K562 (cell line): Measurements from ENCODE around the gene EPB41L3. TPM values are rescaled to one million over a fixed set of nuclear protein-coding genes. Genes with fewer than 3 reads are reported as not detected.
A peak's percentile ranks its signal among the peaks of the same experiment; 100 is the strongest.

Experiments
- ATAC-seq: fragments of 200-7000 bp; cut with Tn5 transposase; 3 replicates; pipeline ENCODE4 v1.9.1; 2020; ENCODE audit warnings: moderate library complexity
- BruUV-seq: library from RNA; stranded (reverse); fragments of 400-500 nt; replicated peaks from 2 replicates; lab custom pipeline; 2021; lab: Mats Ljungman, UMichigan
- CTCF ChIA-PET: fragments of 300-600 bp; formaldehyde crosslinking; extraction: SDS; loops from one replicate; lab custom pipeline; 2021; ENCODE audit warnings: low intra/inter-chr PET ratio; lab: Yijun Ruan, JAX
- POLR2A ChIA-PET: fragments of 300-600, 350-650 bp; sonication (Branson Sonifier 250); formaldehyde crosslinking; extraction: SDS; loops from one replicate; lab custom pipeline; 2021; ENCODE audit warnings: antibody characterized with exemption, inconsistent platforms; lab: Yijun Ruan, JAX
- DNase-seq, 4 experiments: peaks; one replicate each; pipeline versions ENCODE4 v3.0.0 to v3.0.0-alpha.2; 2011 to 2018; ENCODE audit warnings: low spot score in 3 of 4, mixed read lengths in 3 of 4; ENCODE audit errors: extremely low read depth in 1 of 4
- FAIRE-seq: peaks from 2 replicates; lab custom pipeline; 2011; peaks lifted over from hg19 to GRCh38; lab: Jason Lieb, UNC
- H2AFZ ChIP-seq: 2 replicates; pipeline ENCODE4 v1.6.0; 2011; ENCODE audit warnings: low read depth, low read length, control low read depth, inconsistent platforms
- H3K27ac ChIP-seq: fragments of 200-600 bp; 3 replicates; pipeline ENCODE4 v1.8.0; 2011; ENCODE audit warnings: low read depth, mild to moderate bottlenecking, control low read depth, inconsistent platforms, low read length, moderate library complexity, mixed read lengths; ENCODE audit errors: extremely low read depth
- H3K27me3 ChIP-seq, 2 experiments: fragments of 300-600 bp in 1 of 2; 2 replicates in 1 of 2; 3 replicates in 1 of 2; pipeline versions ENCODE4 v1.6.0 to v1.8.0; 2011; ENCODE audit warnings: inconsistent platforms in 2 of 2, low read length in 2 of 2, mild to moderate bottlenecking in 1 of 2, mixed read lengths in 1 of 2, moderate library complexity in 1 of 2; ENCODE audit not compliant: control insufficient read depth in 2 of 2, insufficient read depth in 2 of 2
- H3K36me3 ChIP-seq: fragments of 300-600 bp; 3 replicates; pipeline ENCODE4 v1.8.0; 2011; ENCODE audit warnings: mild to moderate bottlenecking, low read length, inconsistent platforms; ENCODE audit not compliant: control insufficient read depth, insufficient read depth
- H3K4me1 ChIP-seq, 2 experiments: fragments of 200-600 bp in 1 of 2; replicated peaks in 1 of 2; 2 replicates in 1 of 2; 3 replicates in 1 of 2; pipeline versions ENCODE4 v1.5.1 to v1.8.0; 2011; ENCODE audit warnings: inconsistent platforms in 2 of 2, low read length in 2 of 2, mild to moderate bottlenecking in 1 of 2, mixed read lengths in 1 of 2, moderate library complexity in 1 of 2; ENCODE audit not compliant: control insufficient read depth in 2 of 2, insufficient read depth in 2 of 2
- H3K4me2 ChIP-seq: 2 replicates; pipeline ENCODE4 v1.6.1; 2011; ENCODE audit warnings: low read length, control low read depth, inconsistent platforms, mixed read lengths; ENCODE audit not compliant: insufficient read depth
- H3K4me3 ChIP-seq: fragments of 200-600 bp; sonication (generic), shearing (Covaris generic); 2 replicates; pipeline ENCODE4 v1.5.1; 2016; ENCODE audit warnings: control low read depth, inconsistent platforms
- H3K79me2 ChIP-seq: fragments of 200-600 bp; 3 replicates; pipeline ENCODE4 v1.8.0; 2011; ENCODE audit warnings: low read length, inconsistent platforms; ENCODE audit not compliant: control insufficient read depth, insufficient read depth
- H3K9ac ChIP-seq, 2 experiments: 2 replicates each; pipeline versions ENCODE4 v1.6.0 to v1.6.1; 2011; ENCODE audit warnings: low read depth in 2 of 2, low read length in 2 of 2, control low read depth in 1 of 2, inconsistent platforms in 1 of 2, mild to moderate bottlenecking in 1 of 2, mixed read lengths in 1 of 2; ENCODE audit not compliant: insufficient read depth in 1 of 2
- H3K9me1 ChIP-seq: one replicate; pipeline ENCODE4 v1.6.0; 2011; ENCODE audit warnings: inconsistent platforms, mild to moderate bottlenecking, low read length, moderate library complexity; ENCODE audit not compliant: control insufficient read depth, insufficient read depth
- H3K9me3 ChIP-seq: replicated peaks from 2 replicates; pipeline ENCODE4 v1.5.1; 2011; ENCODE audit warnings: low read depth, low read length, inconsistent platforms; ENCODE audit not compliant: control insufficient read depth, insufficient read depth
- H4K20me1 ChIP-seq: replicated peaks from 2 replicates; pipeline ENCODE4 v1.6.1; 2011; ENCODE audit warnings: low read length, inconsistent platforms, mixed read lengths; ENCODE audit not compliant: control insufficient read depth, insufficient read depth
- CEBPB ChIP-seq: fragments of 450-650 bp; IDR thresholded peaks from 2 replicates; pipeline ENCODE4 v1.6.1; 2016; ENCODE audit warnings: missing genetic modification characterization, missing compliant biosample characterization
- CREBBP ChIP-seq: IDR thresholded peaks from one replicate; pipeline ENCODE4 v1.6.1; 2012; ENCODE audit warnings: low read depth, mild to moderate bottlenecking, control low read depth, inconsistent platforms, low read length
- E2F3 ChIP-seq: fragments of 250-450 bp; sonication (Bioruptor Pico); IDR thresholded peaks from 2 replicates; pipeline ENCODE4 v1.4.0; 2020; ENCODE audit warnings: mild to moderate bottlenecking
- EGR1 ChIP-seq: fragments of 450-650 bp; conservative IDR thresholded peaks from 2 replicates; pipeline ENCODE4 v1.6.1; 2017; ENCODE audit warnings: mild to moderate bottlenecking
- HNRNPLL ChIP-seq: fragments of 200-400 bp; formaldehyde crosslinking; IDR thresholded peaks from 2 replicates; pipeline ENCODE4 v1.6.1; 2017; ENCODE audit warnings: low read length, low read depth, mild to moderate bottlenecking; ENCODE audit not compliant: poor library complexity, severe bottlenecking
- MYBL2 ChIP-seq, 2 experiments: fragments of 450-650 bp in 1 of 2; sonication (generic) in 1 of 2; formaldehyde crosslinking in 1 of 2; IDR thresholded peaks; 2 replicates each; pipeline versions ENCODE4 v1.6.1 to v1.8.1; 2017 to 2022; ENCODE audit warnings: borderline replicate concordance in 1 of 2, inconsistent platforms in 1 of 2, low read depth in 1 of 2, mild to moderate bottlenecking in 1 of 2, missing genetic modification reagents in 1 of 2, moderate library complexity in 1 of 2
- NBN ChIP-seq: fragments of 450-650 bp; IDR thresholded peaks from 2 replicates; pipeline ENCODE4 v1.6.1; 2016; ENCODE audit warnings: low read depth, mild to moderate bottlenecking
- NELFE ChIP-seq: IDR thresholded peaks from 2 replicates; pipeline ENCODE4 v1.6.1; 2011; ENCODE audit warnings: mild to moderate bottlenecking; ENCODE audit not compliant: insufficient read depth, insufficient read length
- PML ChIP-seq: IDR thresholded peaks from 2 replicates; pipeline ENCODE4 v1.6.1; 2012; ENCODE audit warnings: low read length, inconsistent platforms
- RB1 ChIP-seq: fragments of 450-650 bp; IDR thresholded peaks from 2 replicates; pipeline ENCODE4 v1.6.1; 2017; ENCODE audit warnings: low read depth, mild to moderate bottlenecking
- SRSF9 ChIP-seq: fragments of 200-400 bp; formaldehyde crosslinking; IDR thresholded peaks from 2 replicates; pipeline ENCODE4 v1.6.1; 2017; ENCODE audit warnings: low read depth, low read length, borderline replicate concordance
- STAT5A ChIP-seq: IDR thresholded peaks from 2 replicates; pipeline ENCODE4 v1.6.1; 2012; ENCODE audit warnings: low read length, inconsistent platforms, borderline replicate concordance
- ZKSCAN3 ChIP-seq: fragments of 250-450 bp; sonication (Bioruptor Pico); IDR thresholded peaks from 2 replicates; pipeline ENCODE4 v1.4.0; 2020
- ZNF121 ChIP-seq: sonication (generic); formaldehyde crosslinking; conservative IDR thresholded peaks from 2 replicates; pipeline ENCODE4 v1.8.0; 2022; ENCODE audit warnings: missing genetic modification reagents
- ZNF354B ChIP-seq: fragments of 250-450 bp; sonication (Bioruptor Pico); IDR thresholded peaks from 2 replicates; pipeline ENCODE4 v1.4.0; 2020
- ZNF41 ChIP-seq: fragments of 250-450 bp; sonication (Bioruptor Pico); conservative IDR thresholded peaks from 2 replicates; pipeline ENCODE4 v1.4.0; 2020; ENCODE audit warnings: mild to moderate bottlenecking
- WGBS: fragments of 100-300 bp; shearing (Covaris generic); methylation state at CpG from one replicate; pipeline ENCODE4 v1.1.6; 2016; ENCODE audit warnings: low coverage, mixed read lengths; ENCODE audit not compliant: insufficient coverage; ENCODE audit errors: missing lambda C conversion rate; 5-methylcytosine and 5-hydroxymethylcytosine counted together
- in situ Hi-C: fragments of 300-500 bp; cut with MboI; formaldehyde crosslinking; loops from 4 replicates; pipeline ENCODE4 v1.15.0; 2018; ENCODE audit warnings: inconsistent platforms, mixed read lengths
- intact Hi-C: fragments of 100-400 bp; cut with micrococcal nuclease; formaldehyde crosslinking; loops from 2 replicates; pipeline ENCODE4 v1.14.2; 2022
- polyA plus RNA-seq, 8 experiments: library from polyadenylated mRNA; depleted of rRNA in 4 of 8; stranded (reverse) in 5 of 8; unstranded in 3 of 8; fragments of >200 nt; fragmentation: Nextera tagmentation in 2 of 8; fragmentation: Illumina TruSeq in 1 of 8; extraction: Ambion mirVana in 2 of 8; extraction: Trizol in 1 of 8; gene quantifications; 2 replicates each; pipeline versions ENCODE4 v1.2.1 to v1.2.3, GENCODE V29; 2011 to 2014; ENCODE audit warnings: inconsistent platforms in 1 of 8, missing spikeins in 1 of 8
- total RNA-seq, 7 experiments: library from RNA; depleted of rRNA in 6 of 7; stranded (reverse); fragments of >200 nt in 6 of 7; fragmentation: Illumina TruSeq in 2 of 7; extraction: Trizol in 2 of 7; gene quantifications; 2 replicates each; pipeline versions ENCODE4 v1.2.1 to v1.2.3, GENCODE V29; 2011 to 2021; ENCODE audit warnings: low replicate concordance in 1 of 7
- TF ChIP-seq, protein P1 (sequence below), 2 experiments: fragments of 450-650 bp; conservative IDR thresholded peaks; 2 replicates each; pipeline ENCODE4 v1.6.1; 2017; ENCODE audit warnings: mild to moderate bottlenecking in 2 of 2, moderate library complexity in 2 of 2

Gene EPB41L3
- total and polyA plus RNA-seq, 9 of the 15 experiments (the other 6 are each of a cell fraction or from before 2014, with no cell fraction given): 0.44 to 0.49 TPM; not detected in 7

DNA sequence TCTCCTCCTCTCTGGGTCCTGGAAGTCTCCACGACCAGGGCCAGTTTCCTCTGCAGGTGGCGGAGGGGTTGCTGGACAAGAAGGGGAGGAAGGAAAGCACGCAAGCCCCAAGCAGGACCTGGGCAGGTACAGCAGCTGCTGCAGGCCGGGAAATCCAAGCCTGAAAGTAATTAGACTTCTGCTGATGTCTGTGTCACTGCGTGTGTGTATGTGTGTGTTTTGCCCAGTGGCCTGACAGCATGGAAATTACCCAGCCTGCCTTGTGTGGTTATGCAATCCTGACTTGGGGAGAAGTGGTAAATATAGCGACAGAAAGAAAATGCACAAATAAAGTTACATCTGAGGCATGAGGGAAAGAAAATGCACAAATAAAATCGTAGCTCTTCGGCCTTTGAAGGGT, 126.5 kb downstream of the EPB41L3 start:
- Histone ChIP-seq H3K4me3 (no peak overlapping the region), H3K4me2 (no peak overlapping the region), H3K9me3 (no peaks in the 10 kb centered on the region), H3K4me1 (no peaks in the 10 kb centered on the region), H3K27me3 (no peaks in the 10 kb centered on the region), H3K27ac (no peak overlapping the region), H3K9ac (no peak overlapping the region), H4K20me1 (no peaks in the 10 kb centered on the region), H2AFZ (no peak overlapping the region), H3K9me1 (no peaks in the 10 kb centered on the region), H3K79me2 (no peaks in the 10 kb centered on the region), H3K36me3 (no peaks in the 10 kb centered on the region)
- CTCF ChIA-PET: no interaction called here
- whole genome bisulfite sequencing: 2% methylated on average over 8 of the region's 8 CpGs
- FAIRE-seq: no peak
- intact Hi-C loops (no loop called here), in situ Hi-C loops (no loop called here)
- DNase-seq: no peak
- TF ChIP-seq E2F3 (CRISPR knock-in tag) (no peak), SRSF9 (no peak), CREBBP (no peak), CEBPB (tag) (0 out of 2 replicates have a peak, but pooled peaks have one; percentile 39)
- POLR2A ChIA-PET: no interaction called here
- BruUV-seq: no TSS peak
- no peak for ATAC-seq

GRCh38 chr18:5416112-5416511, 127.7 kb downstream of the EPB41L3 start:
- FAIRE-seq (no peak), DNase-seq (no peak), ATAC-seq (no peak)
- no peak overlapping the region for H3K4me3 ChIP-seq
- H2AFZ ChIP-seq: no peak overlapping the region
- H4K20me1 ChIP-seq: no peaks in the 10 kb centered on the region
- 0% methylated on average over 3 of the region's 3 CpGs for WGBS
- H3K36me3 ChIP-seq: no peaks in the 10 kb centered on the region
- no peak for TF ChIP-seq NELFE
- TF ChIP-seq STAT5A: no peak
- no peak for TF ChIP-seq HNRNPLL
- no peak for TF ChIP-seq RB1
- no peak for TF ChIP-seq NBN
- no peak for TF ChIP-seq ZNF121
- TF ChIP-seq MYBL2 (IDR thresholded peaks at IDR 0.05; ENCODE audit: low read depth): no peak
- no peak for TF ChIP-seq MYBL2 (CRISPR knock-in tag; IDR thresholded peaks at IDR 0.05; ENCODE audit: borderline replicate concordance)
- no peak for TF ChIP-seq ZNF354B (CRISPR knock-in tag)
- TF ChIP-seq, protein P1, sequence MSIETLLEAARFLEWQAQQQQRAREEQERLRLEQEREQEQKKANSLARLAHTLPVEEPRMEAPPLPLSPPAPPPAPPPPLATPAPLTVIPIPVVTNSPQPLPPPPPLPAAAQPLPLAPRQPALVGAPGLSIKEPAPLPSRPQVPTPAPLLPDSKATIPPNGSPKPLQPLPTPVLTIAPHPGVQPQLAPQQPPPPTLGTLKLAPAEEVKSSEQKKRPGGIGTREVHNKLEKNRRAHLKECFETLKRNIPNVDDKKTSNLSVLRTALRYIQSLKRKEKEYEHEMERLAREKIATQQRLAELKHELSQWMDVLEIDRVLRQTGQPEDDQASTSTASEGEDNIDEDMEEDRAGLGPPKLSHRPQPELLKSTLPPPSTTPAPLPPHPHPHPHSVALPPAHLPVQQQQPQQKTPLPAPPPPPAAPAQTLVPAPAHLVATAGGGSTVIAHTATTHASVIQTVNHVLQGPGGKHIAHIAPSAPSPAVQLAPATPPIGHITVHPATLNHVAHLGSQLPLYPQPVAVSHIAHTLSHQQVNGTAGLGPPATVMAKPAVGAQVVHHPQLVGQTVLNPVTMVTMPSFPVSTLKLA (conservative IDR thresholded peaks at IDR 0.05): no peak
- TF ChIP-seq ZNF41 (CRISPR knock-in tag): no peak
- TF ChIP-seq EGR1: no peak
- TF ChIP-seq PML: no peak
- TF ChIP-seq ZKSCAN3 (CRISPR knock-in tag): no peak
- no peaks in the 10 kb centered on the region for H3K4me1 ChIP-seq
- no peaks in the 10 kb centered on the region for H3K9me3 ChIP-seq
- CTCF ChIA-PET: no interaction called here
- H3K9me1 ChIP-seq: no peaks in the 10 kb centered on the region
- H3K27me3 ChIP-seq: no peaks in the 10 kb centered on the region
- H3K27ac ChIP-seq: no peak overlapping the region
- BruUV-seq: no TSS peak
- in situ Hi-C loops (no loop called here), intact Hi-C loops (no loop called here)
- POLR2A ChIA-PET: no interaction called here
- no peaks in the 10 kb centered on the region for H3K79me2 ChIP-seq
- H3K9ac ChIP-seq: no peak overlapping the region
- no peak overlapping the region for H3K4me2 ChIP-seq
